HFF-Myc (cell line): ENCODE results near the gene SPAM1.
"Not testable (repeated sequence)": the region's sequence is repeated elsewhere in the genome, so short reads cannot be mapped to it uniquely, and the experiment has no call there.

ENCODE experiments used
- DNase-seq: peaks from one replicate; pipeline ENCODE4 v3.0.0-alpha.2; 2011; ENCODE audit warnings: low read depth; ENCODE audit errors: extremely low read depth
- H3K4me3 ChIP-seq: replicated peaks from 2 replicates; pipeline ENCODE4 v1.5.1; 2011; ENCODE audit warnings: low read depth, mild to moderate bottlenecking, control low read depth, low read length
- TF ChIP-seq, protein P1 (sequence below): IDR thresholded peaks from 2 replicates; pipeline ENCODE4 v1.5.1; 2012; ENCODE audit warnings: mild to moderate bottlenecking, low read depth, low read length, control low read depth; ENCODE audit errors: missing control alignments

SPAM1 gene

DNA sequence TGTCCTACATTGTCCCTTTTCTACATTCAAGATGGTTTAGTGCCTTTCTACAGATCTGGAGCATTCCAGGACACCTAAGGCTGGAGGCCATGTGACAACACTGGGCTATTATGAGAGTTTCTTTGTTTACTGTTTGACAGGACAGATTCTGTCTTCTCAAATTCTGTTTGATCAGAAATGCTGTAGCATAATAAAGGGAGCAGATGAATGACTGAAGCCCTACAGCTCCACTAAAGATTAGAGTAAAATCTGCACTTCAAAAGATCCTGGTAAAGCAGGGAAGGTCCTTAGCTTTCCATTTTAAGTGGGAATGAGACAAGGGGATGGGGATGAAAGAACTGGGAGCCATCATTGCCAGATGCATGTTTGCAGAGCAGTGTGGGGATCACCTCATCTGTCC lies 69.4 kb downstream of the SPAM1 start:
- no peak for DNase-seq
- TF ChIP-seq, protein P1, sequence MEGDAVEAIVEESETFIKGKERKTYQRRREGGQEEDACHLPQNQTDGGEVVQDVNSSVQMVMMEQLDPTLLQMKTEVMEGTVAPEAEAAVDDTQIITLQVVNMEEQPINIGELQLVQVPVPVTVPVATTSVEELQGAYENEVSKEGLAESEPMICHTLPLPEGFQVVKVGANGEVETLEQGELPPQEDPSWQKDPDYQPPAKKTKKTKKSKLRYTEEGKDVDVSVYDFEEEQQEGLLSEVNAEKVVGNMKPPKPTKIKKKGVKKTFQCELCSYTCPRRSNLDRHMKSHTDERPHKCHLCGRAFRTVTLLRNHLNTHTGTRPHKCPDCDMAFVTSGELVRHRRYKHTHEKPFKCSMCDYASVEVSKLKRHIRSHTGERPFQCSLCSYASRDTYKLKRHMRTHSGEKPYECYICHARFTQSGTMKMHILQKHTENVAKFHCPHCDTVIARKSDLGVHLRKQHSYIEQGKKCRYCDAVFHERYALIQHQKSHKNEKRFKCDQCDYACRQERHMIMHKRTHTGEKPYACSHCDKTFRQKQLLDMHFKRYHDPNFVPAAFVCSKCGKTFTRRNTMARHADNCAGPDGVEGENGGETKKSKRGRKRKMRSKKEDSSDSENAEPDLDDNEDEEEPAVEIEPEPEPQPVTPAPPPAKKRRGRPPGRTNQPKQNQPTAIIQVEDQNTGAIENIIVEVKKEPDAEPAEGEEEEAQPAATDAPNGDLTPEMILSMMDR, result no peak
- H3K4me3 ChIP-seq, result no peak overlapping the region

- no peak for DNase-seq
- TF ChIP-seq, protein P1, result no peak
- H3K4me3 ChIP-seq, result no peak overlapping the region
Measured at GRCh38 chr7:123995617-123996326, 70.7 kb downstream of the SPAM1 start.

DNA sequence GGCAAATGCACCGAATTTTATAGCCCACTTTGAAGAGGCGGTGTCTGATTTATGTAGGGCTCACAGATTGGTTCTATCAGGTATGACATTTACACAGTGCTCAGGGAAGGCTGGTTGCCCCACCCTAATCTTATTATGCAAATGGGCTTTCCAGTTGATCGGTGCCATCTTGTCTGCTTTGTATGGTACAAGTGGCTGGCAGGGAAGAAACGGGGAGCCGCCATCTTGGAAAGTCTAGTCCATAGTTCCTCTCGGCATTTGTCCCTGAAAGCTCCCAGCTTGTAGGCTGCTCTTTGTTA lies 71.2 kb downstream of the SPAM1 start:
- no peak for DNase-seq
- no peak overlapping the region for H3K4me3 ChIP-seq
- TF ChIP-seq, protein P1, result no peak

DNA sequence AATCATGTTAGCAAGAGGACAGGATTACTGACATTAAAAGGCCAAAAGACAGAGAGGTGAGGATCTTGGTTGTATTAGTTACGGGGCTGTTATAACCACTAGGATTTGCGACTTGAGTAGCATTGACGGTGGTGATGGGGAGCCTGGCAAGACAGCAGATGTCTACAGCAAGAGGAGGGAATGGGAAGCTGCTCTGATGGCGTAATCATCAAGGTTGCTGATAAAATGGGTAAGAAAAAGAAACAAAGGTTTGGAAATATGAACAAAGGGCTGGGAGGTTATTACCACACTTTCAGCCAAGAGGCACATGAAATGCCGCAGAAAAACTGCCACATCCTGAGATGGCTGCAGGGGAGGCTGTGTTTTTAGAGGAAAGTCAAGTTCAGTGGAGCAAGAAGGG lies 73.9 kb downstream of the SPAM1 start:
- TF ChIP-seq, protein P1, result no peak
- H3K4me3 ChIP-seq, result no peak overlapping the region
- DNase-seq, result no peak

DNA sequence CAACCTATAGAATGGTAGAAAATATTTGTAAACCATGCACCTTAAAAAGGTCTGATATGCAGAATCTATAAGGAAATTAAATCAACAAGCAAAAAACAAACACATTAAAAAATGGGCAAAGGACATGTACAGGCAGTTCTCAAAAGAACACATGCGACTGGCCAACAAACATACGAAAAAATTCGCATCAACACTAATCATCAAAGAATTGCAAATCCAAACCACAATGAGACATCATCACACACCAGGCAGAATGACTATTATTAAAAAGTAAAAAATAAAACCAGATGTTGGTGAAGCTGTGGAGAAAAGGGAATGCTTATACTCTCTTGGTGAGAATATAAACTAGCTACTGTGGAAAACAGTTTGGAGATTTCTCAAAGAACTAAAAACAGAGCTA lies 74.7 kb downstream of the SPAM1 start:
- TF ChIP-seq, protein P1, result no peak
- no peak for DNase-seq
- no peak overlapping the region for H3K4me3 ChIP-seq

- not testable (repeated sequence) for H3K4me3 ChIP-seq, DNase-seq
Measured at GRCh38 chr7:124008296-124008695, 83.3 kb downstream of the SPAM1 start.

GRCh38 chr7:124009321-124009720 lies 84.3 kb downstream of the SPAM1 start:
- H3K4me3 ChIP-seq, result no peak overlapping the region
- TF ChIP-seq, protein P1, result no peak
- DNase-seq, result no peak
